GM12878 (cell line): ENCODE measurements around the gene PTPN18. TPM values are rescaled to one million over a fixed set of nuclear protein-coding genes. Genes with fewer than 3 reads are reported as not detected.

ENCODE experiments used
- ATAC-seq: fragments of 200-7000 bp; cut with Tn5 transposase; 3 replicates; pipeline ENCODE4 v1.9.1; 2020; ENCODE audit warnings: mild to moderate bottlenecking, moderate library complexity
- BruUV-seq: library from RNA; stranded (reverse); fragments of 400-500 nt; replicated peaks from 2 replicates; lab custom pipeline; 2021; lab: Mats Ljungman, UMichigan
- CTCF ChIA-PET: fragments of 300-600 bp; sonication (Branson Sonifier 250); formaldehyde crosslinking; extraction: SDS; loops from one replicate; lab custom pipeline; 2021; ENCODE audit warnings: inconsistent platforms; lab: Yijun Ruan, JAX
- POLR2A ChIA-PET: fragments of 350-600 bp; formaldehyde crosslinking; extraction: SDS; loops from one replicate; lab custom pipeline; 2021; ENCODE audit warnings: inconsistent platforms; lab: Charles Lee
- RAD21 ChIA-PET: fragments of 300-600 bp; sonication (Branson Sonifier 250); formaldehyde crosslinking; loops from one replicate; lab custom pipeline; 2023; ENCODE audit warnings: antibody characterized with exemption; ENCODE audit not compliant: unreplicated experiment; lab: Charles Lee
- SMC1A ChIA-PET: fragments of 300-600 bp; sonication (Branson Sonifier 250); formaldehyde crosslinking; loops from one replicate; lab custom pipeline; 2023; ENCODE audit not compliant: unreplicated experiment, uncharacterized antibody; lab: Charles Lee
- DNase-seq: peaks from one replicate; pipeline ENCODE4 v3.0.0-alpha.2; 2011; ENCODE audit warnings: low read depth, low spot score
- FAIRE-seq: peaks from 3 replicates; lab custom pipeline; 2011; peaks lifted over from hg19 to GRCh38; lab: Jason Lieb, UNC
- H2AFZ ChIP-seq: 2 replicates; pipeline ENCODE4 v1.6.0; 2011; ENCODE audit warnings: low read depth, low read length, control low read depth; ENCODE audit not compliant: control insufficient read depth
- H3K27ac ChIP-seq: 2 replicates; pipeline ENCODE4 v1.5.1; 2011; ENCODE audit warnings: control low read depth; ENCODE audit not compliant: control insufficient read depth, insufficient read depth
- H3K27me3 ChIP-seq, 2 experiments: replicated peaks in 1 of 2; 2 replicates each; pipeline versions ENCODE4 v1.6.0 to v1.6.1; 2011; ENCODE audit warnings: low read length in 1 of 2; ENCODE audit not compliant: control insufficient read depth in 2 of 2, insufficient read depth in 2 of 2
- H3K36me3 ChIP-seq, 2 experiments: 2 replicates each; pipeline ENCODE4 v1.5.1; 2011; ENCODE audit warnings: low read length in 1 of 2; ENCODE audit not compliant: control insufficient read depth in 2 of 2, insufficient read depth in 2 of 2
- H3K4me1 ChIP-seq: 2 replicates; pipeline ENCODE4 v1.6.1; 2011; ENCODE audit warnings: mild to moderate bottlenecking, low read length, moderate library complexity, mixed read lengths; ENCODE audit not compliant: control insufficient read depth, insufficient read depth
- H3K4me2 ChIP-seq: 2 replicates; pipeline ENCODE4 v1.6.0; 2011; ENCODE audit warnings: control low read depth; ENCODE audit not compliant: control insufficient read depth, insufficient read depth
- H3K4me3 ChIP-seq: fragments of 200-600 bp; sonication (generic); 2 replicates; pipeline ENCODE4 v1.5.1; 2016
- H3K79me2 ChIP-seq: 2 replicates; pipeline ENCODE4 v1.6.0; 2011; ENCODE audit warnings: low read length; ENCODE audit not compliant: control insufficient read depth, insufficient read depth
- H3K9ac ChIP-seq: 2 replicates; pipeline ENCODE4 v1.8.0; 2011; ENCODE audit warnings: low read length, control low read depth, mixed read lengths; ENCODE audit not compliant: control insufficient read depth, insufficient read depth
- H3K9me3 ChIP-seq: replicated peaks from 3 replicates; pipeline ENCODE4 v1.5.1; 2011; ENCODE audit warnings: mild to moderate bottlenecking, low read length; ENCODE audit not compliant: control insufficient read depth, insufficient read depth
- H4K20me1 ChIP-seq: 2 replicates; pipeline ENCODE4 v1.6.0; 2011; ENCODE audit not compliant: control insufficient read depth, insufficient read depth
- BACH1 ChIP-seq: fragments of 450-650 bp; IDR thresholded peaks from 2 replicates; pipeline ENCODE4 v1.6.1; 2017; ENCODE audit warnings: mild to moderate bottlenecking, borderline replicate concordance
- BMI1 ChIP-seq: fragments of 450-650 bp; IDR thresholded peaks from 2 replicates; pipeline ENCODE4 v1.6.1; 2016; ENCODE audit warnings: mild to moderate bottlenecking, moderate library complexity, borderline replicate concordance
- ETV6 ChIP-seq, 2 experiments: fragments of 450-650 bp in 1 of 2; IDR thresholded peaks in 1 of 2; conservative IDR thresholded peaks in 1 of 2; 2 replicates each; pipeline ENCODE4 v1.6.1; 2014; ENCODE audit warnings: antibody characterized with exemption in 1 of 2, borderline replicate concordance in 1 of 2, low read depth in 1 of 2, mild to moderate bottlenecking in 1 of 2, moderate library complexity in 1 of 2
- HCFC1 ChIP-seq: fragments of 150-350 bp; IDR thresholded peaks from 2 replicates; pipeline ENCODE4 v1.6.1; 2014; ENCODE audit warnings: low read length
- MXI1 ChIP-seq: fragments of 150-350 bp; IDR thresholded peaks from 2 replicates; pipeline ENCODE4 v1.6.1; 2011; ENCODE audit warnings: low read depth, mild to moderate bottlenecking, inconsistent platforms, low read length, improper control_type of control experiment
- NFYB ChIP-seq: IDR thresholded peaks from 2 replicates; pipeline ENCODE4 v1.6.1; 2011; ENCODE audit warnings: low read depth, mild to moderate bottlenecking, low read length, improper control_type of control experiment, moderate library complexity; ENCODE audit not compliant: insufficient read depth
- RB1 ChIP-seq: fragments of 450-650 bp; formaldehyde crosslinking; IDR thresholded peaks from 2 replicates; pipeline ENCODE4 v1.6.1; 2017; ENCODE audit warnings: mild to moderate bottlenecking, borderline replicate concordance
- TBL1XR1 ChIP-seq: IDR thresholded peaks from 2 replicates; pipeline ENCODE4 v1.6.1; 2012; ENCODE audit warnings: low read depth, low read length, improper control_type of control experiment
- WGBS: methylation state at CpG from one replicate; pipeline ENCODE4 v1.1.6; 2016; ENCODE audit warnings: low lambda C conversion rate; ENCODE audit not compliant: insufficient replicate concordance, insufficient coverage; ENCODE audit errors: missing lambda C conversion rate; 5-methylcytosine and 5-hydroxymethylcytosine counted together
- in situ Hi-C: fragments of 300-500 bp; cut with MboI; formaldehyde crosslinking; loops from 9 replicates; pipeline ENCODE4 v1.14.3; 2018; ENCODE audit warnings: mixed read lengths
- intact Hi-C: fragments of 100-400 bp; cut with micrococcal nuclease; formaldehyde crosslinking; loops from one replicate; pipeline ENCODE4 v1.14.2; 2022; ENCODE audit not compliant: unreplicated experiment
- polyA plus RNA-seq, 11 experiments: library from polyadenylated mRNA; depleted of rRNA in 4 of 11; unstranded in 6 of 11; stranded (reverse) in 5 of 11; fragments of >200 nt; fragmentation: Nextera tagmentation in 4 of 11; fragmentation: Illumina TruSeq in 1 of 11; extraction: Ambion mirVana in 4 of 11; extraction: Trizol in 1 of 11; gene quantifications; 1 replicate in 1 of 11; 2 replicates in 10 of 11; pipeline versions ENCODE4 v1.2.1 to v1.2.3, GENCODE V29; 2011 to 2016; ENCODE audit warnings: inconsistent platforms in 2 of 11, missing spikeins in 2 of 11, low read depth in 1 of 11
- total RNA-seq, 4 experiments: library from RNA; depleted of rRNA in 3 of 4; stranded (reverse); fragments of >200 nt in 3 of 4; fragmentation: Illumina TruSeq in 1 of 4; extraction: Trizol in 1 of 4; gene quantifications; 2 replicates each; pipeline versions ENCODE4 v1.2.1 to v1.2.3, GENCODE V29; 2013 to 2021
- TF ChIP-seq, protein P1 (sequence below): fragments of 150-350 bp; IDR thresholded peaks from 2 replicates; pipeline ENCODE4 v1.6.1; 2014; ENCODE audit warnings: mild to moderate bottlenecking, low read depth, low read length
- TF ChIP-seq, protein P2 (sequence below): fragments of 450-650 bp; formaldehyde crosslinking; IDR thresholded peaks from 2 replicates; pipeline ENCODE4 v1.4.0; 2022; ENCODE audit warnings: mild to moderate bottlenecking, moderate library complexity
- TF ChIP-seq, protein P3 (sequence below): fragments of 450-650 bp; IDR thresholded peaks from 2 replicates; pipeline ENCODE4 v1.6.1; 2016; ENCODE audit warnings: mild to moderate bottlenecking

Gene PTPN18
- total and polyA plus RNA-seq, 10 of the 15 experiments (the other 5 are each of a cell fraction or from before 2014, with no cell fraction given): 14.8 to 89.9 (median 43.4) TPM

DNA sequence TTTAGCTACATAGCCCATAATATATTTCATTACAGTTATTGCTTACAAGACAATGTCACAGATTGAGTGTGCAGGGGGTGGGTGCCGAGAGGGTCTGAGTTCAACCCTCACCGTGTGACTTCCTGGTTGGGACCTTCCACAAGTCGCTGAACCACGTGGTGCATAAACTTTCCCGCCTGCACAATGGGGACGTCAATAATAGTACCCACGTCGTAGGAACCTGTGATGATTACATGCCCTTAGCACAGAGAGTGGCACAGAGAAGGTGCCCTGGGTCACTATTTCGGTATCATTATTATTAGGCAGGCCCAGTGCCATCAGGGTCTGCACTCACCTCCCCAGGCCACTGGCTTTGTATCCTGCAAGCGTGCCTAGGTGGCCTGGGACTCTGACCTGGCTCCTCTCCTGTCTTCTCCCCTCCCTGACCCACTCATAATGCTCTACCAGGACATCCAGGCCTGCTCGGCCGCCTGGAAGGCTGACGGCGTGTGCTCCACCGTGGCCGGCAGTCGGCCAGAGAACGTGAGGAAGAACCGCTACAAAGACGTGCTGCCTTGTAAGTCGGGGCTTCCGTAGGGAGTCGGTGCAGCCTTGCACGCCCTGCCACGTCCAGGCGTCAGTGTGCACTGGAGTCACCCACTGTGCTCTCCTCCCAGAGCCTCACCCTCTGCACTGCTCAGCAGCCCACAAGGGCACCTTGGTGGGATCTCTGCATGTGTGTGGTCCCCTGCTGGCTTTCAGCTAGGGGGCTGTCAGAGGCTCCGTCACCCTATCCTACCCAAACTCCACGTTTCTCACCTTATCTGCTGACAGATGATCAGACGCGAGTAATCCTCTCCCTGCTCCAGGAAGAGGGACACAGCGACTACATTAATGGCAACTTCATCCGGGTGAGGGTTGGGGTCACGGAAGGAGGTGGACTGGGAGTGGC is 2.8 kb downstream of the PTPN18 start:
- no peak for DNase-seq
- 79% methylated on average over 33 of the region's 33 CpGs for WGBS
- no peak for ATAC-seq
- Histone ChIP-seq H3K4me2 (no peak overlapping the region), H3K9ac (no peak overlapping the region), H3K36me3 (no peaks in the 10 kb centered on the region), H3K4me3 (no peak overlapping the region), H3K4me1 (no peaks in the 10 kb centered on the region)
- intact Hi-C loops: no loop called here
- no peak for TF ChIP-seq BMI1
- no peak for TF ChIP-seq NFYB
- TF ChIP-seq, protein P1, sequence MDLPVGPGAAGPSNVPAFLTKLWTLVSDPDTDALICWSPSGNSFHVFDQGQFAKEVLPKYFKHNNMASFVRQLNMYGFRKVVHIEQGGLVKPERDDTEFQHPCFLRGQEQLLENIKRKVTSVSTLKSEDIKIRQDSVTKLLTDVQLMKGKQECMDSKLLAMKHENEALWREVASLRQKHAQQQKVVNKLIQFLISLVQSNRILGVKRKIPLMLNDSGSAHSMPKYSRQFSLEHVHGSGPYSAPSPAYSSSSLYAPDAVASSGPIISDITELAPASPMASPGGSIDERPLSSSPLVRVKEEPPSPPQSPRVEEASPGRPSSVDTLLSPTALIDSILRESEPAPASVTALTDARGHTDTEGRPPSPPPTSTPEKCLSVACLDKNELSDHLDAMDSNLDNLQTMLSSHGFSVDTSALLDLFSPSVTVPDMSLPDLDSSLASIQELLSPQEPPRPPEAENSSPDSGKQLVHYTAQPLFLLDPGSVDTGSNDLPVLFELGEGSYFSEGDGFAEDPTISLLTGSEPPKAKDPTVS: no peak
- no peak for TF ChIP-seq MXI1
- TF ChIP-seq, protein P2, sequence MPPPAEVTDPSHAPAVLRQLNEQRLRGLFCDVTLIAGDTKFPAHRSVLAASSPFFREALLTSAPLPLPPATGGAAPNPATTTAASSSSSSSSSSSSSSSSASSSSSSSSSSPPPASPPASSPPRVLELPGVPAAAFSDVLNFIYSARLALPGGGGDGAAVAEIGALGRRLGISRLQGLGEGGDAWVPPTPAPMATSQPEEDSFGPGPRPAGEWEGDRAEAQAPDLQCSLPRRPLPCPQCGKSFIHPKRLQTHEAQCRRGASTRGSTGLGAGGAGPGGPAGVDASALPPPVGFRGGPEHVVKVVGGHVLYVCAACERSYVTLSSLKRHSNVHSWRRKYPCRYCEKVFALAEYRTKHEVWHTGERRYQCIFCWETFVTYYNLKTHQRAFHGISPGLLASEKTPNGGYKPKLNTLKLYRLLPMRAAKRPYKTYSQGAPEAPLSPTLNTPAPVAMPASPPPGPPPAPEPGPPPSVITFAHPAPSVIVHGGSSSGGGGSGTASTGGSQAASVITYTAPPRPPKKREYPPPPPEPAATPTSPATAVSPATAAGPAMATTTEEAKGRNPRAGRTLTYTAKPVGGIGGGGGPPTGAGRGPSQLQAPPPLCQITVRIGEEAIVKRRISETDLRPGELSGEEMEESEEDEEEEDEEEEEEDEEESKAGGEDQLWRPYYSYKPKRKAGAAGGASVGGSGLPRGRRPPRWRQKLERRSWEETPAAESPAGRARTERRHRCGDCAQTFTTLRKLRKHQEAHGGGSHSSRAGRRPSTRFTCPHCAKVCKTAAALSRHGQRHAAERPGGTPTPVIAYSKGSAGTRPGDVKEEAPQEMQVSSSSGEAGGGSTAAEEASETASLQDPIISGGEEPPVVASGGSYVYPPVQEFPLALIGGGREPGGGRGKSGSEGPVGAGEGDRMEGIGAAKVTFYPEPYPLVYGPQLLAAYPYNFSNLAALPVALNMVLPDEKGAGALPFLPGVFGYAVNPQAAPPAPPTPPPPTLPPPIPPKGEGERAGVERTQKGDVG (CRISPR knock-in tag): no peak
- TF ChIP-seq RB1: no peak
- no peak for TF ChIP-seq TBL1XR1
- TF ChIP-seq ETV6 (conservative IDR thresholded peaks at IDR 0.05 in 1 of 2, IDR thresholded peaks at IDR 0.05 in 1 of 2; ENCODE audit: borderline replicate concordance in 1 of 2, low read depth in 1 of 2): no peak
- TF ChIP-seq BACH1: no peak
- TF ChIP-seq HCFC1: no peak
- TF ChIP-seq, protein P3, sequence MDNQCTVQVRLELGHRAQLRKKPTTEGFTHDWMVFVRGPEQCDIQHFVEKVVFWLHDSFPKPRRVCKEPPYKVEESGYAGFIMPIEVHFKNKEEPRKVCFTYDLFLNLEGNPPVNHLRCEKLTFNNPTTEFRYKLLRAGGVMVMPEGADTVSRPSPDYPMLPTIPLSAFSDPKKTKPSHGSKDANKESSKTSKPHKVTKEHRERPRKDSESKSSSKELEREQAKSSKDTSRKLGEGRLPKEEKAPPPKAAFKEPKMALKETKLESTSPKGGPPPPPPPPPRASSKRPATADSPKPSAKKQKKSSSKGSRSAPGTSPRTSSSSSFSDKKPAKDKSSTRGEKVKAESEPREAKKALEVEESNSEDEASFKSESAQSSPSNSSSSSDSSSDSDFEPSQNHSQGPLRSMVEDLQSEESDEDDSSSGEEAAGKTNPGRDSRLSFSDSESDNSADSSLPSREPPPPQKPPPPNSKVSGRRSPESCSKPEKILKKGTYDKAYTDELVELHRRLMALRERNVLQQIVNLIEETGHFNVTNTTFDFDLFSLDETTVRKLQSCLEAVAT: no peak
- TF ChIP-seq, all 136 proteins: peak for 0
- Histone ChIP-seq H4K20me1 (no peaks in the 10 kb centered on the region), H2AFZ (no peak overlapping the region), H3K27me3 (no peaks in the 10 kb centered on the region), H3K79me2 (no peaks in the 10 kb centered on the region), H3K9me3 (no peaks in the 10 kb centered on the region), H3K27ac (no peak overlapping the region)
- CTCF ChIA-PET: interaction anchor here (1.0 kb wide), 1 partner anchor 178 kb away, joined by 3 read pairs; the partner anchor contains the start of gene SMPD4
- FAIRE-seq: no peak
- in situ Hi-C loops: no loop called here
- SMC1A ChIA-PET: no interaction called here
- RAD21 ChIA-PET: no interaction called here
- BruUV-seq: no TSS peak
- POLR2A ChIA-PET: no interaction called here
